GM18508 (cell line): ENCODE data around the gene TMEM132D.

Experiments
- ATAC-seq: cut with Tn5 transposase; IDR thresholded peaks from one replicate; pipeline ENCODE4 v1.9.1; 2021; ENCODE audit warnings: moderate number of reproducible peaks; ENCODE audit not compliant: insufficient read depth, unreplicated experiment

TMEM132D gene

GRCh38 chr12:129483111-129483893 lies 420.5 kb downstream of the TMEM132D start:
- ATAC-seq, result no peak

- ATAC-seq, result no peak
Measured at GRCh38 chr12:129481921-129482320, 421.9 kb downstream of the TMEM132D start.

- ATAC-seq, result no peak
Measured at GRCh38 chr12:129470196-129470595, 433.6 kb downstream of the TMEM132D start.

DNA sequence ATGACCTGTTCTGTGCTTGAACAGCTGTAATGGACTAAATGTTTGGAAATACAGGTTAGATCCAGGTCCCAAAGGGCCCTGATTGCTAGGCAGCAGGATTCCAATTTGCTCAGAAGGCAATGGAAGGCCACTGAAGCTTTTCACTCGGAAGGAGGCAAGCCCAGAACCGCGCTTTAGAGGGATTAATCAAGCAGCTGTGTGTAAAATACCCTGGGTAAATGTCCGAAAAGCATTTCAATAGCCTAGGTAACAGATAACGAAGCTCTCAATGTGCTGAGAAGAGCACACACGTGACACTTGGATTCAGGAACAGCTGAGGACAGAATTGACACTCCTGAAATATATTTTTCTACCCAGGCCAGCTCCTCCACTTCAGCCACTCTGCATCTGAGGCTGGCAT lies 436.1 kb downstream of the TMEM132D start:
- ATAC-seq, result no peak

- ATAC-seq, result no peak
Measured at GRCh38 chr12:129467289-129467688, 436.5 kb downstream of the TMEM132D start.

DNA sequence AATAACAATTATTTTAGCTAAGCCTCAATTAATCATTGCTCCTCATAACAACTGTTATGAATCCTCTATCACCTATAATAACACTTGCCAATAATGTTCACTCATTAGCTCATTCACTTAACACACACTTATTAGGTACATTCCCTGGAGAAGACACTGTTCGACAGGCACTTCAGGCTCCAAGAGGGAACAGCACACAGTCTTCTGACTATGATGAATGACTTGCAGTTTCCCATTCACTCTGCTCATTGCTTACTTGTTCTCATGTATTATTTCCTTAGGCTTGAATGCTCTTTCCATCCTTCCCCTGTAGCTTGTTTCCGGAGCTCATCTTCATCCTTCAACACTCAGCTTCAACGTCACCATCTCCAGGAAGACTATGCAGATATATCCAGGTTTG lies 437.3 kb downstream of the TMEM132D start:
- no peak for ATAC-seq

DNA sequence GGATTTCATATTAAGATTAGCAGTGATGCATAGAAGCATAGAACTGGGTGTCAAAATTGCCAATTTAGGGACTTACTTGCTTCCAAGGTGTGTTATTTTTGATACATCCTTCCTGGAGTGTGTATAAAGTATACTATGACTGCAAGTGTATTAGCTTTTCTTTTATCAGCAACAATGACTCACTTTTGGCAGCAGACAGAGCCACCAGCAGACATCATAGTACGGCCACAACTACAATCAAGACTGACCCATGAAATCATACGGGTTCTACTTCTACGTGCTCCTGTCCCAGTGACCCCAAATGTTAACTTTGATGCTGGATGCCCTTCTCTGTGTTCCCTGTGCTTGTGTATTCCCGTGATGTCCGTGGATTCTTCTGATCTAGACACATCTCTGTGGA lies 443.9 kb downstream of the TMEM132D start:
- ATAC-seq, result no peak

DNA sequence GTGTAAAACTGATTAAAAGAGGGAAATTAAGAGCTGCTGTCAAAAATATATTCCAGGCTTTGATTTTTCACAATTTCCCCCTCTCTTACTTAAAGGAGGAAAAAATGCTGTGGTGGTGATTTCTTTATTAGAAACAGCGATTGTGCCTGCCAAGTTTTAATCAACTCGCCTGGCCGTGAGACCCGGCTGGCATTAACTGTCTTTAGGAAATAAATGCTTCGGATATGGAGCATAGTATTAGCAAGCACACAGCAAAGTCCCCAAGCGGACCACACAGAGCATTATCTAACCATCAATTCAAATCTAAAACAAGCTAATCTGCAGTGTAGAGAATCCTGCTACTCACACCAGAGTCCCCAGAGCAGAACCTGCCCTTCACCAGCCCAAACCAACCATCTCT lies 457.1 kb downstream of the TMEM132D start:
- ATAC-seq, result no peak

GRCh38 chr12:129440278-129440677 lies 463.5 kb downstream of the TMEM132D start:
- ATAC-seq, result no peak

GRCh38 chr12:129434790-129435189 lies 469.0 kb downstream of the TMEM132D start:
- no peak for ATAC-seq

DNA sequence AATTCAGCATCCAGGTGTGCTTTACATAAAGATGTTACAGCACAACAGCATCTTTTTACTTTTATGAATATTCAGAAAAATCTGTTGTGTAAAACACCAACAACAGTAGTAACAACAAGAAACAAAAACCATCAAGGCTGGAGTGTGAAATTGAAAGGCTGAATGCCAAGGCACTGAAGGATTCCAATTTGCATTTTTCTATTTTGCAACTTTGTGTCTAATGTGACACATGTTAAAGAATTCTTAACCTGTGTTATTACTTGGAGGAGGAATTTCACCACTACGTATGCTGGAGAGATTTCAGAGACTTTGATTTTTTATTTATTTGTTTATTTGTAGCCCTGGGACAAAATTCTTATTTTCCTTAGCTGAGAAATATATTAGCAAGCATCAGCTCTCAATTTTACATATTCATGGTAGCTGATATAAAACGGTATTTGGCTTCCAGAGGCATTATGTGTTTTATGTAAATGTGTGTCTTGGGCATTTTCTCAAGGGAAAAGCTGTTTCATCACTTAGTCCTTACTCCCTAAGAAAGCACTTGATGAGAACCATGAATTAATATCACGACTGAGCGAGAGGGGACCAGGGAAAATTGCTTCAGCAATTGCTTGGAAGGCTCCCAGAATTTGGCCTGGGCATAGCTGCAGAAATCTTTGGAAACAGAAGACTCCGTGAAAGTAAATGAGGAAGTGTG lies 475.4 kb downstream of the TMEM132D start:
- ATAC-seq, result no peak

DNA sequence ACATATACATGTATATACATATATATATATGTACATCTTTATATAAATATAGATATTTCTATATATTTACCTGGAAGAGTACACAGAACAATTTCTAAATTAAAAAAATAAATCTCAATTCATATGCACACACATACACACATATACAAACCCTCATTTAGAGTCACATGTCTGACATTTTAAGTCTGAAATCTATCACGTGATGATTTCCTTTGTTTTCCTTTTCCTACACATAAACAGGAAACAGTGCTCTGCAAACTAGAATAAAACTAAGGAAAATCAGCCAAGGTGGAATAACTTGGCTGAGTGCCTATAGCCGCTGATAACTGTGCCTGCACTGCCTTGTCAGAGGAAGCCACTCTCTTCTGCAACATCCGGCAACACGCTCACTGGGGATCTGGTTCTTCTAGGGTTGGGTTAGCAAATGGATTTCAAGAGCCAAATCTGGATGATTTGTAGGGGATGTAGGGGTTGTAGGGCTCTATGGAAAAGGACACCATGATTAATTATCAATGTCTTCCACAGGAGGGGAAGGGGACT lies 480.7 kb downstream of the TMEM132D start:
- ATAC-seq, result no peak

- no peak for ATAC-seq
Measured at GRCh38 chr12:129413295-129413694, 490.5 kb downstream of the TMEM132D start.

- ATAC-seq, result no peak
Measured at GRCh38 chr12:129409281-129409680, 494.5 kb downstream of the TMEM132D start.

DNA sequence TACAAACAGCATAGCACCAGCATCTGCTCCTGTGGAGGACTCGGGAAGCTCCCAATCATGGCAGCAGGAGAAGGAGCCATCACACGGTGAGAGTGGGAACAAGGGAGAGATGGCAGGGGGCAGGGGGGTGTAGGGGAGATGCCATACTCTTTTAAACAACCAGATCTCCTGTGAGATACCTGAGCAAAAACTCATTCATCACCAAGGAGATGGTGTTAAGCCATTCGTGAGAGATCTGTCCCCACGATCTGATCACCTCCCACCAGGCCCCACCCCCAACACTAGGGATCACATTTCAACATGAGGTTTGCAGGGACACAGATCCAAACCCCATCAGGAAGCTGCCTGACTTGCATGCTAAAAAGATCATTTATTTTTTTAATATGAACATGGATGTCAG lies 499.3 kb downstream of the TMEM132D start:
- no peak for ATAC-seq

DNA sequence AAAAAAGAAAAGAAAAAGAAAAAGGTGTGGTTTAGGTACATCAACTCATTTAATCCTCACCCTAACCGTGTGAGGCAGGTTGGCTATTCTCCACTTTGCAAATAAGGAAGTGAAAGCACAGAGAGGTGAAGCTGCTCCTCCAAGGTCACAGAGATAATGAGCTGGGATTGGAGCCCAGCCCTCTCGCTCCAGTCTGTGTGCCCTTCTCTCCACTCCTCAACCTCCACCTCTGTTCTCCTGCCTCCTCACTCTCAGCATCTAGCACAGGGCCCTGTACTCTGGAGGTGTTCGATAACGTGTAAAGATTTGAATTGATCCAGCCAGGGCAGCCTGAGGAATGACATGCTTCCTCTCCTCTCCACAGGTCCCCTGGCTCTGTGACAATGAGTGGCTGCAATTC lies 502.3 kb downstream of the TMEM132D start:
- no peak for ATAC-seq

DNA sequence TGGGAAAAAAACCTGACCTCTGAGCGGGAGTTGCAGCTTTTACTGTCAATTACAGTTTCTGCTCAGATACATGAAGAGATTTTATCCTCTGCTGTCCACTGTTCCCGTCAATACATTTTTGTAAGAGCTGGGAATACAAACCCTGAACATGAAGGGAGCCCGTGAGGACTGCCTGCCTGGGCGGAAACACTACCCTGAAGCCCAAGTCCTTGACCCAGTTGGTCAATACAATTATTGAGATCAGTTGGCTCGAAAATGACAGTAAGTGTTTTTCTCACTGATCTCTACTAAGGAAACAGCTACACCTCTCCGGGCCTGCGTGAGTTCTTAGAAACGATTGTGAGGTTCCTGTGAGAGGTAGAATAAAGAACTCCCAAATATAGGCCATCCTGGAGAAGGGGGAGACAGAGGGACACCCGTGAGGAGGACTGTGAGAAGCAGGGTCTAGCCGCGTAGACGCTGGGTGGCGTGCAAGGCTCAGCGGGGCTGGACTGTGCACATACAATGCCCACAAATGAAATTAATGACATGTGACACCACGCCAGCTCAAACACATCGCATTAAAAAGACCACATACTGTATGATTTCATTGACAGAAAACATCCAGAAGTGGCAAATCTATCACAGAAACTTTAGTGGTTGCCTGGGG lies 509.5 kb downstream of the TMEM132D start:
- ATAC-seq, result no peak

GRCh38 chr12:129393357-129393937 lies 510.4 kb downstream of the TMEM132D start:
- no peak for ATAC-seq

- ATAC-seq, result no peak
Measured at GRCh38 chr12:129385637-129385990, 518.2 kb downstream of the TMEM132D start.

- ATAC-seq, result no peak
Measured at GRCh38 chr12:129383956-129384355, 519.9 kb downstream of the TMEM132D start.

DNA sequence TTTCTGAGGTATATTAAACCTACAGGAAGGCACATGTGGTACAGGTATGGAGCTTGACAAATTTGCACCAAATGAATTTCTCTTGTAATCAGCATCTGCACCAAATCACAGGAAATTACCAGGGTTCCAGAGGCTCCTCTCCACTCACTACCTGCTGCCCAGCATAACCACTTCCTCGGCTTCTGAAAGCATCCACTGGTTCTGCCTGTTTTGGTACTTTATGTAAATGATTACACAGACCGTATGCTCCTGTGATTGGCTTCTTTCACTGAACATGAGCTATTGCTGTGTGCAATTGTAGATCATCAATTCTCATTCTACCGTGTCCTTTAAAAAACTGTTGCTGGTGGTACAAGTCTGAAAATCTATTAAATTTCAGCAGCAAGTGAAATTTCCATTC lies 522.1 kb downstream of the TMEM132D start:
- no peak for ATAC-seq
